Smooth muscle cell (in vitro differentiated cells): ENCODE data around the gene RCCD1. TPM values are rescaled to one million over a fixed set of nuclear protein-coding genes. Genes with fewer than 3 reads are reported as not detected.

Source experiments
- DNase-seq: peaks from one replicate; lab custom pipeline; 2025; ENCODE audit not compliant: unreplicated experiment; lab: John Stamatoyannopoulos, UW
- H2AFZ ChIP-seq: fragments of 200-600 bp; sonication (generic); 2 replicates; pipeline ENCODE4 v1.6.0; 2016; ENCODE audit warnings: antibody characterized with exemption, low read depth, mild to moderate bottlenecking
- H3F3A ChIP-seq: fragments of 200-600 bp; sonication (generic); 2 replicates; pipeline ENCODE4 v1.6.0; 2017; ENCODE audit warnings: antibody characterized with exemption, low read depth
- H3K27ac ChIP-seq: fragments of 200-600 bp; sonication (generic); 2 replicates; pipeline ENCODE4 v1.5.1; 2016; ENCODE audit warnings: low read depth, mild to moderate bottlenecking
- H3K27me3 ChIP-seq: fragments of 200-600 bp; sonication (generic); 2 replicates; pipeline ENCODE4 v1.6.1; 2016; ENCODE audit warnings: low read depth, mild to moderate bottlenecking
- H3K36me3 ChIP-seq: fragments of 200-600 bp; sonication (generic); 2 replicates; pipeline ENCODE4 v1.5.1; 2016; ENCODE audit warnings: low read depth
- H3K4me1 ChIP-seq: fragments of 200-600 bp; sonication (generic); 2 replicates; pipeline ENCODE4 v1.5.1; 2016; ENCODE audit warnings: low read depth
- H3K4me2 ChIP-seq: fragments of 200-600 bp; sonication (generic); 2 replicates; pipeline ENCODE4 v1.6.0; 2016; ENCODE audit warnings: mild to moderate bottlenecking
- H3K4me3 ChIP-seq: fragments of 200-600 bp; sonication (generic); 2 replicates; pipeline ENCODE4 v1.5.1; 2016; ENCODE audit warnings: mild to moderate bottlenecking
- H3K79me2 ChIP-seq: fragments of 200-600 bp; sonication (generic); 2 replicates; pipeline ENCODE4 v1.6.0; 2016; ENCODE audit warnings: low read depth, mild to moderate bottlenecking
- H3K9ac ChIP-seq: fragments of 200-600 bp; sonication (generic); 2 replicates; pipeline ENCODE4 v1.6.0; 2016; ENCODE audit warnings: low read depth
- H3K9me3 ChIP-seq: fragments of 200-600 bp; sonication (generic); replicated peaks from 2 replicates; pipeline ENCODE4 v1.5.1; 2016; ENCODE audit warnings: low read depth
- H4K20me1 ChIP-seq: fragments of 200-600 bp; sonication (generic); 2 replicates; pipeline ENCODE4 v1.6.0; 2016; ENCODE audit warnings: low read depth
- CTCF ChIP-seq: fragments of 200-600 bp; sonication (generic); IDR thresholded peaks from 2 replicates; pipeline ENCODE4 v1.5.1; 2017; ENCODE audit warnings: borderline replicate concordance, mild to moderate bottlenecking, antibody characterized with exemption; ENCODE audit not compliant: insufficient read depth, poor library complexity, severe bottlenecking
- WGBS: methylation state at CpG from one replicate; pipeline ENCODE4 v1.1.7; 2016; ENCODE audit warnings: low lambda C conversion rate; 5-methylcytosine and 5-hydroxymethylcytosine counted together
- polyA plus RNA-seq: library from polyadenylated mRNA; unstranded; fragments of >200 nt; fragmentation: Nextera tagmentation; extraction: Ambion mirVana; gene quantifications from 2 replicates; pipeline ENCODE4 v1.2.1, GENCODE V29; 2016
- total RNA-seq: library from RNA; depleted of rRNA; stranded (reverse); fragments of >200 nt; gene quantifications from 2 replicates; pipeline ENCODE4 v1.2.3, GENCODE V29; 2014

Gene RCCD1
- total and polyA plus RNA-seq, 2 experiments from 2014 or later, result 4.4 to 9.2 TPM

DNA sequence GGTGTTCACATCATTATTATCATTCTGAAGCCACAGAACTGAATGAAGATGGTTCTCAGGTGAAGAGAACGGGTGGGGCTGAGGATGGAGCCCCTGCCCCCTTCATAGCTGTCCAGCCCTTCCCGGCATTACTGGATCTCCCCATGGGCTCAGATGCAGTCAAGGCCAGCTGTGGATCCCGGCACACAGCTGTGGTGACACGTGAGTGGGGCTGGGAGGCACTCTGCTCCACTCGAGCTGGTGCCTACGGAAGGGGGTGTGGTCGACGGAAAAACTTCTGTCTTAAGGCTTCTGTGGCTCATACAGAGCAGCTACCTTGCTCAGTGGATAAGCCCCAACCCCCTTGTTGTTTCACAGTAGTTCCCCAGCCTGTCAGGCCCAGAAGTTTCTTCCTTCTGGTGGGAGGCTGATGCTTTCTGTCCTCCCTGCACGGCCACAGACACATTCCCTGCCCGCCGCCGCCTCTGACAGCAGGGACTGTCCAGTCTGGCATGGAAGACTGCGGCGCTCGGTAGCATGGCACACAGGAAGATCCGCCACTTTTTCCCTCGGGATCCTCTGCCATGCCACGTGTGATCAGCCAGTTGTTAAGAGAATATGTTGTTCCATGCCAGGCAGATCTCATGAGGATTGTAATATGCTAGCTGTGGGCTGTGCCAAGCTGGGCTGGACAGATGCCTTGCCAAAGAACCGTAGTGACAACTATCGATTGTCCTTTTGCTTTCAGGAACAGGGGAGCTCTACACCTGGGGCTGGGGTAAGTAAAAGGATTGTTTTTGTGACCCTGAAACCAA lies 5.8 kb downstream of the RCCD1 start:
- no peak for TF ChIP-seq CTCF
- no peak overlapping the region for H2AFZ ChIP-seq
- H3K4me2 ChIP-seq, result no peak overlapping the region
- H4K20me1 ChIP-seq, result peaks cover 5% of the 10 kb centered on the region
- no peaks in the 10 kb centered on the region for H3K79me2 ChIP-seq
- H3K27ac ChIP-seq, result no peak overlapping the region
- peaks cover 5% of the 10 kb centered on the region for H3F3A ChIP-seq
- no peak overlapping the region for H3K4me3 ChIP-seq
- H3K36me3 ChIP-seq, result no peaks in the 10 kb centered on the region
- DNase-seq, result no peak
- H3K4me1 ChIP-seq, result peaks cover 17% of the 10 kb centered on the region
- 96% methylated on average over 20 of the region's 20 CpGs for WGBS
- H3K9me3 ChIP-seq, result no peaks in the 10 kb centered on the region
- H3K27me3 ChIP-seq, result no peaks in the 10 kb centered on the region
- no peak overlapping the region for H3K9ac ChIP-seq

DNA sequence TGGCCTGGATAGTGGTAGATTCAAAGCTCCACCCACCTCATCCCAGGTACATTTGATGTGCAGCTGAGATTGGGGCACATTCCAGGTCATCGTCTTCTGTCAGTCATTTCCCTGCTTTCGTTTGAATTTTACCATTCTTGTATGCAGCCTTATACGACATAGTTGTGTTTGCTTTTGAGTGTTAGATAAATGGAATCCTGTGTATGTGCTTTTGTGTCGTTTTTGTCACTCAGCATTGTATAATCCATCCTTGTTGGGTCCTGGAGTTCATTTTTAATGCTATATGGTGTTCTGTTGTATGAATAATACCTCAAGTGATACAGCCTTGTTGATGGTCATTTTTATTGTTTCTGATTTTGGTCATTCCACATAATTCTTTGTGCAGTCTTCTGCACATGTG lies 7.3 kb downstream of the RCCD1 start:
- no peak for DNase-seq
- 94% methylated on average over 4 of the region's 4 CpGs for WGBS

GRCh38 chr15:90966262-90966661 lies 11.6 kb downstream of the RCCD1 start:
- WGBS, result 91% methylated on average over 9 of the region's 9 CpGs
- no peaks in the 10 kb centered on the region for H3K4me1 ChIP-seq
- no peak overlapping the region for H2AFZ ChIP-seq
- no peaks in the 10 kb centered on the region for H4K20me1 ChIP-seq
- H3F3A ChIP-seq, result no peaks in the 10 kb centered on the region
- no peak overlapping the region for H3K4me3 ChIP-seq
- H3K9ac ChIP-seq, result no peak overlapping the region
- no peaks in the 10 kb centered on the region for H3K36me3 ChIP-seq
- no peak overlapping the region for H3K4me2 ChIP-seq
- H3K9me3 ChIP-seq, result no peaks in the 10 kb centered on the region
- H3K79me2 ChIP-seq, result no peaks in the 10 kb centered on the region
- no peak for TF ChIP-seq CTCF
- DNase-seq, result no peak
- H3K27ac ChIP-seq, result no peak overlapping the region
- no peaks in the 10 kb centered on the region for H3K27me3 ChIP-seq

More for the DNA sequence above, 7.3 kb downstream of the RCCD1 start:
- no peaks in the 10 kb centered on the region for H3K79me2 ChIP-seq
- no peak overlapping the region for H2AFZ ChIP-seq
- H3K36me3 ChIP-seq, result no peaks in the 10 kb centered on the region
- no peaks in the 10 kb centered on the region for H3F3A ChIP-seq
- H3K9ac ChIP-seq, result no peak overlapping the region
- no peaks in the 10 kb centered on the region for H3K27me3 ChIP-seq
- H3K9me3 ChIP-seq, result no peaks in the 10 kb centered on the region
- no peak overlapping the region for H3K4me3 ChIP-seq
- H3K4me1 ChIP-seq, result peaks cover 9% of the 10 kb centered on the region
- H3K4me2 ChIP-seq, result no peak overlapping the region
- no peak overlapping the region for H3K27ac ChIP-seq
- no peak for TF ChIP-seq CTCF
- no peaks in the 10 kb centered on the region for H4K20me1 ChIP-seq

DNA sequence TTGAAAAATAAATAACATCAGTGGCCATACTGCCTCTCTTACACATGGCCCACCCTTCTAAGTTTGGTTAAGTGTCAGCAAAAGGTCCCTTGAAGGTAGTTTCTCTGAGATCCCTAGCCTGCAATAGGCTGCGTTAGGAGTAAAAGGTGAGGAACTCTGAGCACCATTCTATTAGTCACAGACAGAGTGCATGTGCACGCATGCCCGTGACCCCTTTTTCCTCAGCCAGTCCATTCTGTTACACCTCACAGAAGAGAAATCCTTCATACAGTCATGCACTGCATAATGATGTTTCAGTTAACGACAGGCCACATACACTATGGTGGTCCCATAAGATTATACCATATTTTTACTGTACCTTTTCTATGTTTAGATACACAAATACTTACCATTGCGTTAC lies 12.5 kb downstream of the RCCD1 start:
- Histone ChIP-seq H3K27me3 (no peaks in the 10 kb centered on the region), H3K27ac (no peak overlapping the region), H3F3A (no peaks in the 10 kb centered on the region), H3K4me3 (no peak overlapping the region), H3K79me2 (no peaks in the 10 kb centered on the region), H3K4me2 (no peak overlapping the region), H3K36me3 (no peaks in the 10 kb centered on the region), H2AFZ (no peak overlapping the region), H3K9me3 (no peaks in the 10 kb centered on the region), H3K9ac (no peak overlapping the region), H3K4me1 (no peaks in the 10 kb centered on the region), H4K20me1 (no peaks in the 10 kb centered on the region)
- no peak for DNase-seq
- no peak for TF ChIP-seq CTCF
- WGBS, result 85% methylated on average over 5 of the region's 5 CpGs
